BE2C (cell line): ENCODE results near the gene TBC1D24.

Experiments used
- DNase-seq: peaks from one replicate; pipeline ENCODE4 v3.0.0-alpha.2; 2020
- H3K27me3 ChIP-seq: fragments of 250-450 bp; sonication (Bioruptor Pico); 2 replicates; pipeline ENCODE4 v1.5.1; 2020; ENCODE audit warnings: mild to moderate bottlenecking
- H3K36me3 ChIP-seq: fragments of 250-450 bp; sonication (Bioruptor Pico); 2 replicates; pipeline ENCODE4 v1.5.1; 2020; ENCODE audit warnings: mild to moderate bottlenecking
- H3K4me1 ChIP-seq: fragments of 250-450 bp; sonication (Bioruptor Pico); 2 replicates; pipeline ENCODE4 v1.5.1; 2020
- H3K4me3 ChIP-seq: 2 replicates; pipeline ENCODE4 v1.5.1; 2011; ENCODE audit warnings: low read depth, low read length
- H3K9me3 ChIP-seq: fragments of 250-450 bp; sonication (Bioruptor Pico); 2 replicates; pipeline ENCODE4 v1.5.1; 2020
- CTCF ChIP-seq: IDR thresholded peaks from 2 replicates; pipeline ENCODE4 v1.5.1; 2012; ENCODE audit warnings: mild to moderate bottlenecking, low read depth, low read length

The TBC1D24 gene

GRCh38 chr16:2515180-2515851 is 40.4 kb downstream of the TBC1D24 start:
- no peak for TF ChIP-seq CTCF
- Histone ChIP-seq H3K9me3 (no peaks in the 10 kb centered on the region), H3K4me3 (peak overlapping the region; percentile 81), H3K4me1 (peaks cover 6% of the 10 kb centered on the region; the same call in 1 of the 2 replicates), H3K36me3 (peaks cover 13% of the 10 kb centered on the region), H3K27me3 (no peaks in the 10 kb centered on the region)
- DNase-seq = no peak

- H3K27me3 ChIP-seq = no peaks in the 10 kb centered on the region
Measured at GRCh38 chr16:2516391-2517240, 41.7 kb downstream of the TBC1D24 start.

DNA sequence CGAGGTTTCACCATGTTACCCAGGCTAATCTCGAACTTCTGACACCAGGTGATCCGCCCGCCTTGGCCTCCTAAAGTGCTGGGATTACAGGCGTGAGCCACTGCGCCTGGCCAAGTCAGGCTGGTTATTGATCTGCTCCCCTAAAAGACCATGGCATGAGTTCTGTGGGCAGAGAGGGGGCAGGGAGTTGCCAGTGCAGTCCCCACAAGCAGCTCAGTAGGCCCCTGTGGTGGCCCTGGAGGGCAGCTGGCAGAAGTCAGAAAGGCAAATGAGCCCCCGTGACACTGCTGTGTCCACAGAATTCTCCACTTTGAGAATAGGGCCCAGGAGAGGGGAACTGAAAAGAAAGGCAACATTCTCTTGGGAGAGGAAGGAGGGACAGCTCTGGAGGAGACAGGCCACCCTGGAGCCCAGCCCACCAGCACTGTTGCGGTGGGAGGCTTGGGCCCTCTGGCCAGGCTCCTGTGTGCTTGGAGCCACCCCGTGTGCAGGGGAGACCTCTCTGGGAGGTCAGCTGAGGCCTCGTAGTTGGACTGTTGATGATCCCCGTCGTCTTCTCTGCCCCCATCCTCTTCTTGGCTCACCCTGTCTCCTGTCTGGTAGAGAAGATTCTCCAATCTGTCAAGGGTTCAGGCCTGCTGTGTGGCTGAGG is 43.2 kb downstream of the TBC1D24 start:
- TF ChIP-seq CTCF = no peak
- no peaks in the 10 kb centered on the region for H3K27me3 ChIP-seq
- DNase-seq = no peak
- no peaks in the 10 kb centered on the region for H3K9me3 ChIP-seq
- peaks cover 15% of the 10 kb centered on the region for H3K36me3 ChIP-seq
- peaks cover 5% of the 10 kb centered on the region; the same call in 1 of the 2 replicates for H3K4me1 ChIP-seq
- H3K4me3 ChIP-seq = no peak overlapping the region

More at GRCh38 chr16:2516391-2517240, 41.7 kb downstream of the TBC1D24 start:
- Histone ChIP-seq H3K36me3 (peaks cover 13% of the 10 kb centered on the region), H3K4me3 (no peak overlapping the region), H3K9me3 (no peaks in the 10 kb centered on the region), H3K4me1 (peaks cover 6% of the 10 kb centered on the region; the same call in 1 of the 2 replicates)
- DNase-seq = no peak
- no peak for TF ChIP-seq CTCF

DNA sequence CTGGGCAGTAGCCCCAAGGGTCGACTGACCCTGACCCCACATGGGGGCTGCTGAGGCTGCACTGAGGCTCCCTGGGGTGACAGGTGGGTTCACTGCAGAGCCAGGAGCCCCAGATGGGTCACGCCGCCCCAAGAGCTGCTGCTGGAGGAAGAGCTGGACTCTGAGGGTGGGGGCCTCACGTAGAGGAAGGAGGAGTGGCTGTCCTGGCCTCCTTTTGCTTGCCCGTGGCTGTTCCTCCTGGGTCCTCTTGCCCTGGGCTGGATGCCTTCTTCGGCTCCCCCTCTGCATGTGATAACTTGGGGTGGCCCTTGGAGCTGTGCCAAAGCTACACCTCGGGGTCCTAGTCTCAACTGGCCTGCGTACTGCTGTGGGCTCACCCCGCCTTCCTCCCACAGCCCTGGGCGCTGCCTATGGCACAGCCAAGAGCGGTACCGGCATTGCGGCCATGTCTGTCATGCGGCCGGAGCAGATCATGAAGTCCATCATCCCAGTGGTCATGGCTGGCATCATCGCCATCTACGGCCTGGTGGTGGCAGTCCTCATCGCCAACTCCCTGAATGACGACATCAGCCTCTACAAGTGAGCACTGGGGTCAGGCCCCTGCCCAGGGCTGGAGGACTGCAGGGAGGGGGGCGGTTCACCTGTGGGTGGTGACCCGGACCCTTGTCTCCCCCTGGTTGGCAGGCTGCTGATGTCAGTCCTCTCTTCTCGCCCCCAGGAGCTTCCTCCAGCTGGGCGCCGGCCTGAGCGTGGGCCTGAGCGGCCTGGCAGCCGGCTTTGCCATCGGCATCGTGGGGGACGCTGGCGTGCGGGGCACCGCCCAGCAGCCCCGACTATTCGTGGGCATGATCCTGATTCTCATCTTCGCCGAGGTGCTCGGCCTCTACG is 44.1 kb downstream of the TBC1D24 start:
- peak overlapping the region; percentile 9; the same call in 1 of the 2 replicates for H3K4me3 ChIP-seq
- peaks cover 21% of the 10 kb centered on the region for H3K36me3 ChIP-seq
- DNase-seq = no peak
- no peaks in the 10 kb centered on the region for H3K9me3 ChIP-seq
- no peaks in the 10 kb centered on the region for H3K27me3 ChIP-seq
- H3K4me1 ChIP-seq = peaks cover 3% of the 10 kb centered on the region; the same call in 1 of the 2 replicates
- TF ChIP-seq CTCF = no peak

- H3K4me1 ChIP-seq = peaks cover 3% of the 10 kb centered on the region; the same call in 1 of the 2 replicates
- TF ChIP-seq CTCF = no peak
- peaks cover 28% of the 10 kb centered on the region for H3K36me3 ChIP-seq
- no peaks in the 10 kb centered on the region for H3K9me3 ChIP-seq
- peak overlapping the region; percentile 9; the same call in 1 of the 2 replicates for H3K4me3 ChIP-seq
- no peak for DNase-seq
- H3K27me3 ChIP-seq = no peaks in the 10 kb centered on the region
Measured at GRCh38 chr16:2519711-2520080, 44.8 kb downstream of the TBC1D24 start.
